GM18520 (cell line): ENCODE results near the gene GPR34.
A peak's percentile ranks its signal among the peaks of the same experiment; 100 is the strongest.
"Not testable (repeated sequence)": the region's sequence is repeated elsewhere in the genome, so short reads cannot be mapped to it uniquely, and the experiment has no call there.

Experiments used
- ATAC-seq: cut with Tn5 transposase; IDR thresholded peaks from one replicate; pipeline ENCODE4 v1.9.1; 2021; ENCODE audit not compliant: unreplicated experiment

GPR34 gene

GRCh38 chrX:41692162-41692749 is 3.5 kb downstream of the GPR34 start:
- no peak for ATAC-seq

DNA sequence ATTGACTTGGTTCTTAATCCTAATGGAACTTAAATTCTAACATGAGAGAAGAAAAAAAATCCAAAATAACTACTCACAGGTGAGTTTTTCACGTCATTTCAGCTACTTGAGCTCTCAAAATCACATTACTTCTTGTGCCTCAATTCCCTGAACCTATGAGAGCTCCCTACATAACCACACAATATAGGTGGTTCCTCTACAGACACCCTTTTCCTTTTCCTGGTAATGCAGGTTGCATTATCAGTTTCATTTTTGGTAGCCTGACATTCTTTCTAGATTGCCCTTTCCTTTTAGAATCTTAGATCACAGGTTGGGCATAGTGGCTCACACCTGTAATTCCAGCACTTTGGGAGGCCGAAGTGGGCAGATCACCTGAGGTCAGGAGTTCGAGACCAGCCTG is 4.3 kb downstream of the GPR34 start:
- no peak for ATAC-seq

DNA sequence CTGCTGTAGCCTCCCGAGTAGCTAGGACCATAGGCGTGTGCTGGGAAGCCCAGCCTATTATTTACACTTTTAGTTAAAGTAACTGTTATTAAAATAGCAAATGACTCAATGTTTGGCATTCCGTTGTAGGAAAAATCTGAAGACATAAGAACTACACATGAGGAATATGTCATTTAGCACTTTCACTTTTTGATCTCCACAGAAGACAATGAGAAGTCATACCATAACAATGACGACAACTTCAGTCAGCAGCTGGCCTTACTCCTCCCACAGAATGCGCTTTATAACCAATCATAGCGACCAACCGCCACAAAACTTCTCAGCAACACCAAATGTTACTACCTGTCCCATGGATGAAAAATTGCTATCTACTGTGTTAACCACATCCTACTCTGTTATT is 6.7 kb downstream of the GPR34 start:
- ATAC-seq: no peak

GRCh38 chrX:41703574-41704029 is 14.8 kb downstream of the GPR34 start:
- ATAC-seq: no peak

DNA sequence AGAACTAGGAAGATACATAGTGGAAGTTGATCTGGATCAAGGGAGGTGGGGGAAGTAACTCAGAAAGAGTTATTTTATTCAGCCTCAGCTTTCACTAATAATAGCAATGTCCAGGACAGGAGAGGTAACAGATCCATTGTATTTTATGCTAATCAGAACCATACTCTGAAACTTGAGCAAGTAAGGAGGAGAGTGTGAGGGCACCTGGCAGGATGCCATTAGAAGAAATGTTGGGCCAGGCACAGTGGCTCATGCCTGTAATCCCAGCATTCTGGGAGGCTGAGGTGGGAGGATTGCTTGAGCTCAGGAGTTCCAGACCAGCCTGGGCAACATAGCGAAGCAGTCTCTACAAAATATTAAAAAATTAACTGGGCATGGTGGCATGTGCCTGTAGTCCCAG is 16.3 kb downstream of the GPR34 start:
- no peak for ATAC-seq

- no peak for ATAC-seq
These were observed 17.1 kb downstream of the GPR34 start for GRCh38 chrX:41705680-41706374.

DNA sequence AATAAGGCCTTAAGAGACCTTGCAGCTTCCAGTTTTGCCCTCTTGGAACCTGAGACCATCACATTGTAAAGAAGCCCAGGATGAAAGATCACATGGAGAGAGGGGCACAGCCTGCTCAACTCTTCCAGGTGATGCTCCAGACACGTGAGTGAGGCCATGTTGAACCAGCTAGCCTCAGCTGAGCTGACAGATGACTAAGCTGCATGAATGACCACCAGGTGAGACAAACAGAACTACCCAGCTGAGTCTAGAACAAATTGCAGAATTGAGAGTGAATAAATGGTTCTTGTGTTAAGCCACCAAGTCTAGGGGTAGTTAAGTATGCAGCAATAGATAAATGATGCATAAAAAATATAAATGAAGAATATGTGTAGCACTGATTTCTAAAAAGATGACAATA is 18.4 kb downstream of the GPR34 start:
- ATAC-seq: no peak

GRCh38 chrX:41708486-41708885 is 19.7 kb downstream of the GPR34 start:
- no peak for ATAC-seq

DNA sequence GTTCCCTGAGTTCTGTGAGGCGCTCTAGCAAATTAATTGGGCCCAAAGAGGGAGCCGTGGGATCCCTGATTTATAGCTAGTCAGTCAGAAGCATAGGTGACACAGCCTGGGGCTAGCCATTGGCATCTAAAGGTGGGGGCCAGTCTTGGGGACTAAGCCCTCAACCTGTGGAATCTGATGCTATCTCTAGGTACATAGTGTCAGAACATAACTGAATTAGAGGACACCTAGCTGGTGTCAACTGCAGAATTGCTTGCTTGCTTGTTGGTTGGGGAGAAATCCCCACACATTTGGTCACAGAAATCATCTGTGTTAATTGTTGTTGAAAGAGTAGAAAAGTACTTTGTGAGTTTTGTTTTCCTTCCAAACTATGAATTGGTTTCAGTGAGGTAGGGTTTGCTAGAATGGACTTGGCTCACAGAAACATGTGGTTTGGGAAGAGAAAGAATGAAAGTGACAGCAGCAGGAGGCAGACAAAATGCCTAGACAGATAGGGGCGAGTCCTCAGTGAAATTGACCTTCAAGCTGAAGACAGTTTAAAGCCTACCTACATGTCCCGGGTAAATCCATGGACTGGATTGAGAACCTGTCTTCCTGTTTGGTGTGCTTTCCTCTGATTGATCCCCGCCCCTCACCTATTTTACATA is 22.4 kb downstream of the GPR34 start:
- no peak for ATAC-seq

DNA sequence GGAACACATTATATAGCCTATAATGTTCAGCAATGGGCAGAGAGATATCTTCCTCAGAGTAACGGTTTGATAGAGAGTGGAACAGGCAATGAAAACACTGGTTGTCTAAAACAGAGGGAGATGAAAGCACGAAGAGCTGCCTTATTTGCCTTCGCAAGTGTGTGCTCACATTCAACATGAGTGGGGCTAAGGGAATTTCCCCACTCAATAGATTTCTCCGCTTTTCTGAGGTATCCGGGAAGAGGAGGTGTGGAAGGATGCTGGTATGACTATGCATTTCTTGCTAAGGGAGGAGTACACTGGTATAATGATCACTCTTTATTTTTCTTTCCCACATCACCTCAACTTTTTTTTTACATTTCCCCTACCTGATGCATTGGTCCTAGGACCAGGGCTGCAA is 27.4 kb downstream of the GPR34 start:
- ATAC-seq: no peak

DNA sequence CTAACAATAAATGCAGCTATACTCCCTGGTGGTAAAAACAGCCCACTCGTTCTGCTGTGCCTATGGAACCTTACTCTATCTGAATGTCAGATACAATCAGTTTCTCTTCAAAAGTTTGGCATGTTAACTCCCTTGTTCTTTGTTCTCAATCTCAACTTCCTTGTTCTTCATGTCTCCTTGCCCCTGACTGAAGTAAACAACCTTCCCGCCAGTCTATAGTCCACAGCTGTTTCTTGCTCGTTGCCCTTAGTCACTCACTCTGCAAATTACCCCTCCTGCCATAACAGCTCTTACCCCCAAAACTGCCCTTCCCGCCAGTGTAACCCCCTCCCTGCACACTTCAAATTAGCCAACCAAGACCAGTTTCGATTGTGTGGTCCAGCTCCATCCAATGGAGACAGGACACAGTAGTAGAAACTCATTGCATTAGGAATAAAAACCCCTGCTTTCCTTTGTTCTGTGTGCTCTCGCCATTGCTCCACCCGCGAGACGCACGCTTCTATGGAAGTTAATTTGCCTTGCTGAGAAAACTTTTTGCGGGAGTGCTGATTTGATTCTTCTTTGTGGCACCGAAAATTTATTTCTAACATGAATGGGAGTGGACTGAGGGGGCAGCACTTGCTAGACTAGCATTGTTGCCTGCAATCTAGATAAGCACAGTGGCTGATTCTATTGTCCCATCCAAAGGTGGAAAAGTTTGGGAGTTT is 28.1 kb downstream of the GPR34 start:
- no peak for ATAC-seq

GRCh38 chrX:41718481-41719235 is 29.9 kb downstream of the GPR34 start:
- no peak for ATAC-seq

DNA sequence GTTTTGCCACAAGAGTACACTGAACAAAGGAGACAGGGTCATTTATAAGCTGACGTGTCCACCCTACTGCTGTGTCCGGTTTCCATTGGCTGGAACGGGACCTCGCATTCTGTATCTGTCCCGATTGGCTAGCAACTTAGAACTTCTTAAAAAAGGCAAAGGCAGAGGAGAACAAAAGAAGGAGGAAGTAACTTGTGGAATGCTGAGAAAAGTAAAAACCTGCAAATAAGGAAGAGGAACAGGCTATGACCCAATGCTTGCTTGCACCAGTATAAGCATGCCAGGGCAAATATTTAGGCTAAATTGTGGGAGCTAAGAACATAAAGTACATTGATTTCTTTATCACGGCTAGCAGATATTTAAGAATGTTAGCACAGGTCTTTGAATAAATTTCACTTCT is 30.8 kb downstream of the GPR34 start:
- ATAC-seq: not testable (repeated sequence)

- peak; percentile 66 for ATAC-seq
These were observed 31.5 kb downstream of the GPR34 start for GRCh38 chrX:41720125-41720779.

DNA sequence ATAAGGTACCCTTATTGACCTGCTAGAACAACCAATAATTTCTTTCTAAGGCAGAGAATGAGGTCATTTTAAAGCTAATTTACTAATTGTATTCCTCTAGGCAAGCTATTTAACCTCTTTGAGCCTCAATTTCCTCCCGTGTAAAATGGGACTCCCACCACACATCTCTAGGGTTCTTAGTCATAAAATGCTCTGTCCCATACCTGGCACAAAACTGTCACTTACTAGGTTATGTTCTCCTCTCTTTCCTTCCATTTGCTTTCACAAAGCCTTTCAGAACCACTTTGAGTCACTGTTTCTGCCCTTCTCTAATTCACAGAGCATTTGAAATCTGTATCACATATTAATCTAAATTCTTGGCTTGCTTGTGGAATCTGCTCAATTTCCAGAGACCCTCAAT is 32.8 kb downstream of the GPR34 start:
- no peak for ATAC-seq

DNA sequence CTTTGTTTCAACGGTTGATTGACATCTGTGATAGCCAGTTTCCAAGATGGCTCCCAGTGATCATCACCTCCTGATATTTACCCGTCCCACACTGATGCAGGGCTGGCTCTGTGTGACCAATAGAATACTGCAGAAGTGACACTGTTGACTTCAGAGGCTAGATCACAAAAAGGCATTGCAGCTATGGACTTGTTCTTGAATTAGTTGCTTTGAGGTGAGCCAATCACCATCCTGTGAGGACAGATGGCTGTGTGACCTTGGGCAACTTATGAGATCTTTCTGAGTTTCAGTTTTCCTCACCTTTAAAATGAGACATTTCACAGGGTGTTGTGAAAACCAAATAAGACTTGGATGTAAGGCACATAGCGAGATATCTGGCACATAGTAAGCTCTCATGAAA is 33.4 kb downstream of the GPR34 start:
- ATAC-seq: no peak

DNA sequence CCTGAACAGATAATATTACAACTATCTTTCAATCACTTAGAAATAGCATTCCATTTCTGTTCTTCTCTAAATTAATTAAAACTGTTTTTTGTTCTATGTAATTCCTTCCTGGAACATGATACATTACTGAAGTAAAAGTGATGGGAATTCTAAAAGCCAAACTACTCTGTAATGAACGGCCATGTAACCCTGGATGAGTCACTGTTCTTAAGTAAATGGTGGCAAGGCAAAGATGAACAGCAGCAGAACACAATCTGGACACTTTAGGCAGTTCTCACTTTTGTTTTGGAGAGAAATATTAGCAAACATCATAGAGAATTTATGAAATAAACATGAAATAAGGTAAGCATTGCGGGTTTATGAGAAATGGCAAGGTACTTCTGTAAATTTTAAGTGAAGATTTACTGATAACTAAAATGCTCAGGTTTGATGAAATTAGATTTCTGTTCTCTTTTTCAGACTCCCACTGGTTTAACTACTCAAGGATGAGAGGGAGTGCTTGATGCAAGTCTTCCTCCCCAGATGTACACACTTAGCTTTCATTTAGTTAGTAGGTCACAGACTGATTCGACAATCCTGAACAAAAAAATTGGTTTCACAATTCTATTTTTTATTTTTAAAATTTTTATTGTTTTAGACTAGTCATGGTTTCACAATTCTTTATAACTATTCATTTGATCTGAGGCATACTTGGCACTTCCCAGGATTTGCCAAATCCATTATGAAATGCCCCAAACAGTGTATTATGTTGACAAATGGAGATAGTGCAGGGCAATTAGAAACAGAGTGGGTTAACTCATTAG is 34.2 kb downstream of the GPR34 start:
- no peak for ATAC-seq

- no peak for ATAC-seq
These were observed 35.1 kb downstream of the GPR34 start, which contains the start of gene GPR82 for GRCh38 chrX:41723826-41724225. TSS of gene GPR82 (plus strand) at chrX:41724181. CDS start at chrX:41727027, 2,846 bp downstream.

- ATAC-seq: no peak
These were observed 39.4 kb downstream of the GPR34 start for GRCh38 chrX:41728125-41728524.

GRCh38 chrX:41730081-41730480 is 41.3 kb downstream of the GPR34 start:
- ATAC-seq: no peak
